ENCODE measurements around the gene S100G. TPM values are rescaled to one million over a fixed set of nuclear protein-coding genes. Genes with fewer than 3 reads are reported as not detected.

Gene S100G
- total and polyA plus RNA-seq, 2 donors (not counting 3 experiments of a cell fraction or from before 2014, with no cell fraction given), result not detected

- FAIRE-seq (no peak), DNase-seq (ENCODE audit: low read depth, low spot score) (no peak)
- no peaks in the 10 kb centered on the region for H3K79me2 ChIP-seq (ENCODE audit: control insufficient read depth, insufficient read depth, low read length)
- H2AFZ ChIP-seq (ENCODE audit: low read depth, low read length), result no peak overlapping the region
- H3K27me3 ChIP-seq (ENCODE audit: control insufficient read depth in 2 of 2, insufficient read depth in 2 of 2, low read length in 2 of 2), result no peaks in the 10 kb centered on the region
- H3K4me2 ChIP-seq (ENCODE audit: insufficient read depth, low read length), result no peak overlapping the region
- H3K36me3 ChIP-seq (ENCODE audit: control insufficient read depth in 2 of 2, extremely low read depth in 1 of 2, insufficient read depth in 2 of 2, low read length in 2 of 2), result peaks cover 0 to 5% of the 10 kb centered on the region in 2 experiments
- H3K9me3 ChIP-seq (replicated peaks; ENCODE audit: control insufficient read depth, insufficient read depth, low read length), result no peaks in the 10 kb centered on the region
- ChIA-PET CTCF (interaction anchor here (1.4 to 4.0 kb wide), 2 partner anchors 222 to 230 kb away, joined by 4 to 30 read pairs; no protein-coding TSS in a partner anchor), POLR2A (no interaction called here)
- no peak overlapping the region for H3K27ac ChIP-seq (ENCODE audit: insufficient read depth, low read depth, low read length)
- dilution Hi-C loops (cut with MboI; ENCODE audit: extremely low pct_ligation_motif_present, low sequenced_read_pairs), result no loop called here
- H3K4me3 ChIP-seq (replicated peaks in 1 of 3; ENCODE audit: insufficient read depth in 1 of 3, low read depth in 1 of 3, low read length in 3 of 3), result no peak overlapping the region
- no TSS peak for BruUV-seq (replicated peaks)
- no peak for TF ChIP-seq FOS (IDR thresholded peaks at IDR 0.05; ENCODE audit: borderline replicate concordance, insufficient read depth, low read length)
- TF ChIP-seq GATA2 (IDR thresholded peaks at IDR 0.05; ENCODE audit: insufficient read depth, insufficient read length, low read depth, low read length), result no peak
- TF ChIP-seq POLR2A (IDR thresholded peaks at IDR 0.05; ENCODE audit: low read depth, low read length), result no peak
- no peak for TF ChIP-seq JUN (IDR thresholded peaks at IDR 0.05; ENCODE audit: borderline replicate concordance, insufficient read depth, insufficient read length, low read depth)
- TF ChIP-seq MAX (IDR thresholded peaks at IDR 0.05; ENCODE audit: insufficient read depth, insufficient read length), result no peak
- TF ChIP-seq MYC (IDR thresholded peaks at IDR 0.05; ENCODE audit: low read depth, low read length), result no peak
- no peak for TF ChIP-seq EZH2 (IDR thresholded peaks at IDR 0.05; ENCODE audit: borderline replicate concordance, low read depth, low read length, severe bottlenecking)
- no peak for TF ChIP-seq POLR2AphosphoS5 (IDR thresholded peaks at IDR 0.05; ENCODE audit: insufficient read depth, low read depth, low read length)
- TF ChIP-seq CTCF (IDR thresholded peaks at IDR 0.05; ENCODE audit: extremely low read depth in 1 of 2, insufficient read depth in 1 of 2, low read depth in 1 of 2, low read length in 2 of 2), result no peak
- H4K20me1 ChIP-seq (replicated peaks; ENCODE audit: control insufficient read depth, extremely low read depth, insufficient read depth, low read length), result no peaks in the 10 kb centered on the region
- intact Hi-C loops (cut with micrococcal nuclease), result loop anchor here (10.0 kb wide), 1 partner anchor 482 kb away; no protein-coding TSS in a partner anchor
- H3K4me1 ChIP-seq (ENCODE audit: control insufficient read depth, extremely low read depth, insufficient read depth, low read length), result peaks cover 3% of the 10 kb centered on the region
- no peaks in the 10 kb centered on the region for H3K9me1 ChIP-seq (replicated peaks; ENCODE audit: control insufficient read depth, extremely low read depth, insufficient read depth, low read length)
- H3K9ac ChIP-seq (replicated peaks; ENCODE audit: extremely low read depth, insufficient read depth, low read length), result no peak overlapping the region
These were observed 16.6 kb downstream of the S100G start for GRCh38 chrX:16666541-16666940.
